ENCODE measurements around the gene TBCD. TPM values are rescaled to one million over a fixed set of nuclear protein-coding genes. Genes with fewer than 3 reads are reported as not detected.
A peak's percentile ranks its signal among the peaks of the same experiment; 100 is the strongest.

Gene TBCD
- total RNA-seq (2014; rRNA removed; shearing (Covaris generic)): 17.4 and 23.0 TPM in 2 replicates
- 21.2 and 22.2 TPM in 2 replicates for polyA plus RNA-seq (2015; cell fraction: cytosol; rRNA removed)
- 51.1 and 65.9 TPM in 2 replicates for polyA plus RNA-seq (2015; cell fraction: nucleus; rRNA removed)

GRCh38 chr17:82751571-82752370, at the start of gene TBCD:
TBCD (plus strand) TSS chr17:82752065; CDS start chr17:82752194, 129 bp downstream.
- peak; percentile 83 for DNase-seq (ENCODE audit: low read depth)

GRCh38 chr17:82702231-82702927, 49.5 kb upstream of the TBCD start:
- no peak for DNase-seq (ENCODE audit: low read depth)

- DNase-seq (ENCODE audit: low read depth): no peak
Observed at GRCh38 chr17:82703036-82703745, 48.7 kb upstream of the TBCD start.

GRCh38 chr17:82703935-82704865, 47.7 kb upstream of the TBCD start:
- DNase-seq (ENCODE audit: low read depth): no peak

- no peak for DNase-seq (ENCODE audit: low read depth)
Observed at GRCh38 chr17:82704886-82705285, 47.0 kb upstream of the TBCD start.

- no peak for DNase-seq (ENCODE audit: low read depth)
Observed at GRCh38 chr17:82705756-82706155, 46.1 kb upstream of the TBCD start.

- no peak for DNase-seq (ENCODE audit: low read depth)
Observed at GRCh38 chr17:82709024-82709675, 42.7 kb upstream of the TBCD start.

GRCh38 chr17:82709676-82710498, 42.0 kb upstream of the TBCD start:
- DNase-seq (ENCODE audit: low read depth): no peak

- no peak for DNase-seq (ENCODE audit: low read depth)
Observed at GRCh38 chr17:82710499-82711232, 41.2 kb upstream of the TBCD start.

- no peak for DNase-seq (ENCODE audit: low read depth)
Observed at GRCh38 chr17:82713071-82713723, 38.7 kb upstream of the TBCD start.

- DNase-seq (ENCODE audit: low read depth): peak; percentile 60
Observed at GRCh38 chr17:82716203-82717010, 35.5 kb upstream of the TBCD start, which contains the start of gene FN3KRP. FN3KRP (plus strand) TSS chr17:82716706; CDS start chr17:82716756, 50 bp downstream.

- DNase-seq (ENCODE audit: low read depth): no peak
Observed at GRCh38 chr17:82718986-82719685, 32.7 kb upstream of the TBCD start.

- no peak for DNase-seq (ENCODE audit: low read depth)
Observed at GRCh38 chr17:82720204-82720603, 31.7 kb upstream of the TBCD start.

GRCh38 chr17:82722341-82723013, 29.4 kb upstream of the TBCD start:
- DNase-seq (ENCODE audit: low read depth): no peak

- no peak for DNase-seq (ENCODE audit: low read depth)
Observed at GRCh38 chr17:82723169-82723807, 28.6 kb upstream of the TBCD start.
